Mammary microvascular endothelial cell (primary cell): ENCODE measurements around the gene THG1L. TPM values are rescaled to one million over a fixed set of nuclear protein-coding genes. Genes with fewer than 3 reads are reported as not detected.

Experiments used
- total RNA-seq: library from RNA; depleted of rRNA; stranded (reverse); fragments of >200 nt; gene quantifications from 2 replicates; pipeline ENCODE4 v1.2.3, GENCODE V29; 2015

THG1L gene
- total RNA-seq: 7.9 and 8.7 TPM in 2 replicates

GRCh38 chr5:157731272-157732129 lies at the start of gene THG1L:
TSS of gene THG1L (plus strand) at chr5:157731420. CDS start at chr5:157731441, 21 bp downstream.

GRCh38 chr5:157743163-157744050 lies 12.2 kb downstream of the THG1L start, which contains the start of gene LSM11:
TSS of gene LSM11 (plus strand) at chr5:157743712. CDS start at chr5:157743751, 39 bp downstream.

Other genes starting within 250 kb of the THG1L start
- gene ADAM19, start 155.6 kb upstream of the THG1L start, total RNA-seq: 4.3 and 5.0 TPM in 2 replicates
- 0.05 TPM in 1 of 2 replicates, not detected in the other for gene SOX30, start 79.0 kb upstream of the THG1L start, total RNA-seq
- not detected in 2 replicates for gene C5orf52, start 59.9 kb upstream of the THG1L start, total RNA-seq
- gene LSM11, start 12.3 kb downstream of the THG1L start, total RNA-seq: 4.4 and 4.6 TPM in 2 replicates
- 57.7 TPM in 2 replicates for gene CLINT1, start 127.7 kb downstream of the THG1L start, total RNA-seq